Astrocyte of the cerebellum (primary cell): ENCODE data around the gene THRB.

Experiments used
- DNase-seq: peaks from one replicate; pipeline ENCODE4 v3.0.0-alpha.2; 2011; ENCODE audit warnings: low read depth
- H3K4me3 ChIP-seq: 2 replicates; pipeline ENCODE4 v1.5.1; 2011; ENCODE audit warnings: mild to moderate bottlenecking, low read depth, low read length, moderate library complexity
- in situ Hi-C: cut with HindIII; loops from 2 replicates; pipeline ENCODE4 v1.10.0; 2017; ENCODE audit warnings: low sequenced_read_pairs
- TF ChIP-seq, protein P1 (sequence below): IDR thresholded peaks from 2 replicates; pipeline ENCODE4 v1.5.1; 2012; ENCODE audit warnings: low read length, low read depth, moderate library complexity, mild to moderate bottlenecking; ENCODE audit errors: missing control alignments

Gene THRB

DNA sequence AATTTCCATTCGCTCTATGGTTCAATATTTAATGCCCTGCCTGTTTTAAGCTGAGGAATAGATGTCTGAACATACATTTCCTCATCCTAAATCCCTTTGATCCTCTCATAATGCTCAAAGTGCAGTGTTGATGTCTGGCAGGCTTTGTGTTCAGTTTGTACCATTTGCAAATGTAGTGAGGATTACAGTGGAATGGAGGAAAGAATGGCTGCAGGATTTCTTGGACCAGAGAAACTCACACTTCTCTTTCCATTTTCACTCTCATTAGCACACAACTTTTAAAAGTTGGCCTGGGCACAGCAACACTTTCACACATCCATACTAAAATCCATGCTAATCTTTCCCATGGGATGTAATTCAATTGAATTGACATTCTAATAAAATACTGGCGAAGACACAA lies 28.6 kb upstream of the THRB start:
- no peak overlapping the region for H3K4me3 ChIP-seq
- TF ChIP-seq, protein P1, sequence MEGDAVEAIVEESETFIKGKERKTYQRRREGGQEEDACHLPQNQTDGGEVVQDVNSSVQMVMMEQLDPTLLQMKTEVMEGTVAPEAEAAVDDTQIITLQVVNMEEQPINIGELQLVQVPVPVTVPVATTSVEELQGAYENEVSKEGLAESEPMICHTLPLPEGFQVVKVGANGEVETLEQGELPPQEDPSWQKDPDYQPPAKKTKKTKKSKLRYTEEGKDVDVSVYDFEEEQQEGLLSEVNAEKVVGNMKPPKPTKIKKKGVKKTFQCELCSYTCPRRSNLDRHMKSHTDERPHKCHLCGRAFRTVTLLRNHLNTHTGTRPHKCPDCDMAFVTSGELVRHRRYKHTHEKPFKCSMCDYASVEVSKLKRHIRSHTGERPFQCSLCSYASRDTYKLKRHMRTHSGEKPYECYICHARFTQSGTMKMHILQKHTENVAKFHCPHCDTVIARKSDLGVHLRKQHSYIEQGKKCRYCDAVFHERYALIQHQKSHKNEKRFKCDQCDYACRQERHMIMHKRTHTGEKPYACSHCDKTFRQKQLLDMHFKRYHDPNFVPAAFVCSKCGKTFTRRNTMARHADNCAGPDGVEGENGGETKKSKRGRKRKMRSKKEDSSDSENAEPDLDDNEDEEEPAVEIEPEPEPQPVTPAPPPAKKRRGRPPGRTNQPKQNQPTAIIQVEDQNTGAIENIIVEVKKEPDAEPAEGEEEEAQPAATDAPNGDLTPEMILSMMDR, result no peak
- no peak for DNase-seq
- in situ Hi-C loops, result no loop called here

DNA sequence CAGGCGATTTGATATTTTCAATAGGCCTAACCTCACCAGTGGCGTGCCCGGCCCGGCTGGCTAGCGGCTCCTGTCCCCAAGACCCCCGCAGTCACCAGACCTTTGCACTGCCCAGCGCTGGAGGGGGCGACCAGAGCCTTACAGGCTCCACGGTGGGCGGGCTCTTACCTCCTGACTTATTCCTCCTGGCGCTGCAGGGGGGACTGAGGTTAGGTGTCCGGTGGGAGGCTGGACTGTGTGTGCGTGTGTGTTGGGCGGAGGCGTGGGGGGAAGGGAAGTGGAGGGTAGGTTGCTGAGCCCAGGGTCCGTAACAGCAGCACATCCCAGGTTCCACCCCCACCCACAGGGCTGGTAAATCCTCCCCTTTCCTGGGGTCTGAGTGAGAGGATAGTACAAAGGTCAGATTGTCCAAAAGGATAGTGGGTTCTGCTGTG lies 27.5 kb upstream of the THRB start:
- in situ Hi-C loops, result no loop called here
- H3K4me3 ChIP-seq, result peak overlapping the region; percentile 50
- TF ChIP-seq, protein P1, result no peak
- no peak for DNase-seq

DNA sequence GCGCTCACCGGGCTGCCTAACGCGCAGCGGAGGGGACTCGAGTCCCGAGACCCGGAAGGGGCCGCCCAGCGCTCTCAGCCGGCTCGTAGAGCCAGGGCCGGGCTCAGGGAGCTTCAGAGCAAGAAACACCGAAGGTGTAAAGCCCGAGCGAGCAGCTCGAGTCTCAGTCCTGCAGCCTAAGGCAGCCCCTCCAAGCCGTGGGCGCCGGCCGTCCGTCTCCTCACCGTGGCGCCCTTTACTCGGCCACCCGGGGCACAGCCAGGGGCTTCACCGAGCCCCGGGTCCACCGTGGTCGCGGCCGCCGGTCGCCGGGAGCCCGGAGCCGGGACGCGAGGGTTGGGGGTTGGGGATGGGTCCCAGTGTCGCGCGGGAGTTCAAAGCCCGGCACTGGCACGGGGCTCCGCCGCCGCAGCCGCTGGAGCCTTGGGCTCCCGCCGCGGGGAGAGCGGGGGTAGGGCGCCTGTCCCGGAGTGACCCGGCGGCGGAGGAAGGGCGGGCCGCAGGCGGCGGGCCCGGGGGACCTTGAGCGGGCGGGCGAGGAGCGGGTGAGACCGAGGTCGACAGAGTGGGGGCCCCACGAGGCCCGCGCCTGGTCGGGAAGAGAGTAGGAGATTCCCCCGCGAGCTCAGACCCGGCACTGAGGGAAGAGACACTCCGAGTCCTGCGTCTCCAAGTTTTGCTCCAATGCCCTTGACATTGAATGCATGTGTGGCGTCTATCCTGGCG lies 26.9 kb upstream of the THRB start:
- TF ChIP-seq, protein P1, result no peak
- DNase-seq, result no peak
- H3K4me3 ChIP-seq, result peak overlapping the region; percentile 50
- in situ Hi-C loops, result no loop called here

DNA sequence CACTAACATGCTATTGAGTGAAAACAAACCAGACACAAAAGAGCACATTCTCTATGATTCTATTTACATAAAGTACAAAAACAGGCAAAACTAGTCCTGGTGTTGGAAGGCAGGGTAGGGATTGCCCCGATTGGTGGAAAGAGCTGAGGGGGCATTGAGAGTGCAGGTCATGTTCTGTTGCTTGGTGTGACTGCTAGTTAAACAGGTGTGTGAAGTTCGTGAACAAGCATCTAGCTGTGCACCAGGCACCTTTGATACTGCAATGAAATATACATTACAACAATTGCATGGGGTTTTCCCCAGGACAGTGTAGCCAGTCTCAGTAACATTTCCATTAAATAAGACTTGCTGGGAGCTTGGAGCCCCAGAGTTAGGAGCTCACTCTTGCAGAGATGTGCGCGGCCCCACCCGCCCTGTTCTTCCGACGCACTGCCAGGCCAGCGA lies 26.3 kb upstream of the THRB start:
- H3K4me3 ChIP-seq, result peak overlapping the region; percentile 50
- no peak for DNase-seq
- in situ Hi-C loops, result no loop called here
- TF ChIP-seq, protein P1, result no peak

DNA sequence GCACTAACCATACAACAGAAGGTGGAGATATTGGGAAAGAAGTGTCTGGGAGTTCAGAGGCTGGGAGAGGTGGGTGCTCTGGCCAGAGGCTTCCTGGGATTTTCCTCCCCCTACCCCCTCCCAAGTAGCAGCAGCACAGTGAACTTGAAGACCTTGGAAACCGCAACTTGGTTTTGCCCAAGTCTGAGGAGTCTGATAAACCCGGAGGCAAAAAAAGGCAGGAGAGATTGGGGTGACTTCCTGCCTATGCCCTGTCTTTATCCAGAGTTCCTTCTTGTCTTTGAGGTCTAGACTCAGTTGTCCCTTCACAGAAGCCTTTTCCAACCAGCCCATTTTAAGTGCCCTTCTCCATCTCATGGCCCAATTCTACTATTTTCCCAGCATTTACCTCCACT lies 25.4 kb upstream of the THRB start:
- H3K4me3 ChIP-seq, result no peak overlapping the region
- no peak for DNase-seq
- TF ChIP-seq, protein P1, result no peak
- in situ Hi-C loops, result no loop called here

DNA sequence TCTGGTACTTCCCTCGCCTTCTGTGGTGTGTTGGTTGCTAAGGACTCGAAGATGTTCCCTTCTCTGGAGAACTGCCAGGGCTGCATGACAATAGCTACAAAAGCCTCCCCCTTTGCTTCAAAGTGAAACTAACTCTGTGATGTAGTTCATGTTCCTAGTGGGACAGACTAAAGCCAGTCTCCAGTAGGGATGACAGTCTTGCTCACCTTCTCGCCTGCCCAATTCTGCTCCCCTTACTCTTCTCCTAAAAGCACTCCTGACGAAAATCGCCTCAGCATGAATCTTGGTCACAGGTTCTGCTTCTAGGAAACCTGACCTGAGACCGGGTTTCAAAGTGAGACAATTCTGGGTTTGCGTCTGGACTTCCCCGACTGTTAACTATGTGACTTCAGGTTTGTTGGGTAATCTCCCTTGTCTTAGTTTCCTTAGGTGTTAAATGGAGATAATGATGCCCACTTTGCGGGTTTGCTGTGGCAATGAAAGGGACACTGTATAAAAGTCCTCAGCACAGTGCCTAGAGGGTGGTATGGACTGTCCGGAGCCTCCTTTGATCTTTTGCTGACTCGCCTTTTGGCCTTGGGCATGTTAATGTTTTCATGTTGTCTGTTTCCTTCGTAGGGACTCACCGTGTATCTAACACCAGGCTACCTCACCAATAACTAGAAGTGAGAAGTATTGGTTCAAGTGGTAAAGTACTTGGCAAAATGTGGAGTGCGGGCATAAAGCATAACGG lies 24.9 kb upstream of the THRB start:
- TF ChIP-seq, protein P1, result no peak
- in situ Hi-C loops, result no loop called here
- DNase-seq, result no peak
- H3K4me3 ChIP-seq, result no peak overlapping the region
